ENCODE results near the gene THSD7A.

THSD7A gene

DNA sequence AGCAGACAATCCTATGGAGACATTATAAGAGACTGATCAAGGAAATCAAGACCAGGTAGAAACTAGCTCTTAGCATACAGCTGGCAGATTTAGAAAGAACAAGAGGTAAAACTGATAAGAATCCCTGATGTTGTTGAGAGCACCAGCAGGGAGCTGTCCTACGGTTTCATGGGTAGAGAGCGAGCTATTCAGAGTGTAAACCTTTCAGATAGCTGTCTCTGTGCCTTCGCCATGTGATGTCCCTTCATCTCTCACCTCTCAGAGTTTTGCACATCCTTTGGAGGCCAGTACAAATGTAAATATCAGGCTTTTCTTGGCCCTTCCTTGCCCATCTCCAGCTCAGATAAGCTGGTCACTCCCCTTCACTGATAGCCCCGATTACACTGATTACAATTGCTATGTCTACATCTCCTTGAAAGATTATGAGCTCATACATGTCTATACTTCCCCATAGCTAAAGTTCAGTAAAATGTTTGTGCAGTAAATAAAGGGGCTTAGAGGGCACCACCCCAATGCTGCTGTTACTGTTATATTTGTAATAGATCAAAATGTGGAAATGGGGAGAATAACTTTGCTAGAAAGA lies 21.9 kb downstream of the THSD7A start:
- DNase-seq (ENCODE audit: low read depth in 1 of 2, low spot score in 1 of 2), result no peak

DNA sequence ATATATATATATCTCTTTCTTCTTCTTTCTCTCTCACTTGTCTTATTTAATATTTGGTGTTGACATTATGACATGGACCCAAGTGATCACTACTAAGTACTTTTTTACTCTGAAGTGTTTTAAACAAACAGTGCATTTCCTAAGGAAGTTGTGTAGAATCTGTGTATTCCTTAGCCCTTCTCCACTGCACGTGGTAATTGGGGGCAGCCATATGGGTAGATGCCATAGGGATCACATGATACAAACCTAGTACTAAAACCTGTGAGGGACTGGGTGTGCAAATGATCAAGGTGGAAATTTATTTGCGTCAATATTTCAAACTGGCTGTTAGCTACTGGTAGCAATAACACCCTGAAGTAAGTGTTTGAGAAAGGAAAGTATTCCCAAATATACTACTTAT lies 25.0 kb downstream of the THSD7A start:
- no peak for DNase-seq (ENCODE audit: low read depth in 1 of 2, low spot score in 1 of 2)

DNA sequence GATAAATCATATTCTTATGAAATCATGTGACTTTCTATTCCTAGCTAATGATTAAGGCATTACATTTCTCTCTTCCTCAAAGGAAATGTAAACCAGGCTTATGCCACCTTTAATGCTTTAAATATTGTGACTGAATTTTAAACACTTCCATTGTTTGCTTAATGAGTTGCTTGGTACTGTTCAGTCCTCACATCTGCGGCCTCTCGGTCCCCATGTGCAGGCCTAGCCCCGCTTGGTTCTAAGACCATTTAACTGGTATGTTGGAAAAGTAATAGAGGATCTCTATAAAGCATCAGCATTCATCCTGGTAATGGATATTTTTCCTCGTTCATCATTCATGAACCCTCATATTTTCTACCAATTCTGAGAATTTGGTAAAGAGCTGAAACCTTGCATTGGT lies 27.4 kb downstream of the THSD7A start:
- DNase-seq (ENCODE audit: low read depth in 1 of 2, low spot score in 1 of 2), result no peak

DNA sequence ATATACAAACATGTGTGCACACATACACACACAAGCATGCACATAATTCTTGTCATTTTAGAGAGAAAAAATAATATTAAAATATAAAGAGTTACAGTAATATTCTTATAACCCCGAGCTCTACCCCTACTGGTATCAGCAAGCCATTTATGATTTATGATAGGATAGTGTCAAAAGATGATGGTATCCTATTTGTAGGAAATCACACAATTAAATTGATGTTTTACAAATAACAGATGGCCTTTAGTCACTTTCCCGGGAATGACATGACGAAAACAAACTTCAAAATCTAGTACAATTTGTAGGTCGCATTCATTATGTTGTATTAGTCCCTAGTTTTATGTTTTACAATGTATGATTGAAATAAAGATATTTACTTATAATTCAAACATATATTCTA lies 36.8 kb downstream of the THSD7A start:
- no peak for DNase-seq (ENCODE audit: low read depth in 1 of 2, low spot score in 1 of 2)

DNA sequence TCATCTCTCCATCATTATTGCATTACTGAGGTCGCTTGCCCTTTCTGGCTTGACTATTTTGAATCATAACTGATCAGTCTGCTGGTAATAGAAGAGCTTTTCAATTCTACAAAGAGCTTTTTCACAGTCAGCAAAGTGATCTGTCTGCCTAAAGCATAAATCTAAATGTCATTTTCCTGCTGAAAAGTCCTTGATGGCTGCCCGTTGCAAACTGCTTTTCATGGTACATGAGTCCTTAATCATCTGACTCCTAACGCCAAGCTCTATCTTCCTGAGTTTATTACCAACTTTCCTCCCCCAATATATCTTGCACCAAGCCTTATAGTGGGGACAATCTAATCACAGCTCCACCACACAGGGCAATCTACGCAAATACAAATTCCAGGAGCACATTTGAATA lies 39.8 kb downstream of the THSD7A start:
- DNase-seq (ENCODE audit: low read depth in 1 of 2, low spot score in 1 of 2), result no peak

DNA sequence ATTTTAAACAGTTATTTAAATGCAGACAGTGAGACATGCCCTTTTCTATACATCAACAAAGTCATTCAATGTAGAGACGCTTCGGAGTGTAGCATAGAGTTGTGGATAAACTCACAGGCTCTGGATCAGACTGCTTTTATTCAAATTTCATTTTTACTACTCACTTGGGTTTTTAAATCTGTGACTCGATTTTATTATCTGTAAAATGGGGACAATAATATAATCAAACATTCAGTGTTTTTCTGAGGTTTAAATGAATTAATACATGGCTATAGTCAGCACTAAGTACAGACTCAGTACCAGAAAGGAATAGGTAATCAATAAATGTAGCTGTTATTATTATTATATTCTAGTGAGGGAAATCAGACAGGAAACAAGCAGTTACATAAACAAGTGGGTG lies 43.4 kb downstream of the THSD7A start:
- no peak for DNase-seq (ENCODE audit: low read depth in 1 of 2, low spot score in 1 of 2)

DNA sequence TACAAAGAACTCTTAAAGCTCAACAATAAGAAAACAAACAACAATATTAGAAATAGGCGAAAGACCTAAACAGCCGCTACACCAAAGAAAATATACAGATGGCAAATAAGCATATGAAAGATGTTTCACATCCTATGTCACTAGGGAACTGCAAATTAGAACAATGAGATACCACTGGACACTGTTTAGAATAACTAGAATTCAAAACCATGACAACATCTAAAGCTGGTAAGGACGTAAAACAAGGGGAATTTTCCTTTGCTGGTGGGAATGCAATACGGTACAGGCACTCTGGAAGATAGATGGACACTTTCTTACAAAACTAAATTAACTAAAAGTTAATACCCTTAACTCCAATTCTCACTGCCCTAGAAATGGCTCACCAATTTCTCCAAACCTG lies 44.5 kb downstream of the THSD7A start:
- DNase-seq (ENCODE audit: low read depth in 1 of 2, low spot score in 1 of 2), result no peak

DNA sequence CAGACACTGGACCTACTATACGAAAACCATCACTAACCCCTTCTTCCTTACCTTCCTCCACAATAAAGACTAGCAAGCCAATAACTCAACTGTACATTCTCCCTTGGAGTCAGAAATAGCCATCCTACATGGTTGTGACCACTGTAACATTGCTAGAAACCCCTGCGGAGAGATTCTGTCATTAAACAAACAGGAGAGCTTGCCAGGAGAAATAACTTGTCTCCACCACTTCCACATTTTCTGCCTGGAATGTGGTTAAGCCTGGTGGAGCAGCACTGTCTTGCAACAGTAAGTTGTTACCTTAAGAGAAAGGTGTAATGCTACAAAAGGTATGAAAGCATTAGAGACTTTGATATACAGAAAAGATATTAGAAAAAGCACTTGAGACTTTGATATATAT lies 45.8 kb downstream of the THSD7A start:
- DNase-seq (ENCODE audit: low read depth in 1 of 2, low spot score in 1 of 2), result no peak

DNA sequence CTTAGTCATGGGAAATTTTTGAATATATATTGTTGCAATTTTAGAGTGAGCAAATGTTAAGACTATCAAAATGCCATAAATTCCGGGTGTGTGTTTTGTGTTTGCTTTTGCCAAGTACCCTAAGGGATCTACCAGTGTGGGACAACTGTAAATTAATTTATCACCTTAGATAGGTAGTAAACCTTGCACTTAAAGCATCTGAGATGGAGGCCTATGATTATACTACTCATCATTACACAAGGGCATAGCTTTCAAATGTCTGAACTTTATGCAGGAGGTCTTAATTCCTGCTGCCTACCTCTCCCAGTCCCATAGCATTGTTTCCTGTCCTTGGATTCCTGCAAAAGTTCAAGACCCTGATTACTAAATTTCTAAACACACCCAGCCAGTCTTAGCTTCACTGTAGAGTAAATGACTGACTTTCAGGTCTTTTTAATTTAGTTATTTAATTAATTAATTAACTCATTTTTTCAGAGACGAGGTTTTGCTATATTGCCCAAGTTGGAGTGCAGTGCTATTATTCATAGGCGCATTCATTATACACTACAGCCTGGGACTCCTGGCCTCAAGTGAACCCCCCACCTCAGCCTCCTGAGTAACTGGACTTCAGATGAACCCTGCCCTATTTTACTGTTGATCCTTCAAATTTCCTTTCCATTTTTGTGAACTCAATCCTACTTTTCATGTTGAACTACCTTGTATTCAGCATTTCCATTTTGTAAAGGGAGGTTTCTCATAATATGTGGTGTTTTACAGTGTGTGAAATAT lies 47.0 kb downstream of the THSD7A start:
- DNase-seq (ENCODE audit: low read depth in 1 of 2, low spot score in 1 of 2), result no peak

DNA sequence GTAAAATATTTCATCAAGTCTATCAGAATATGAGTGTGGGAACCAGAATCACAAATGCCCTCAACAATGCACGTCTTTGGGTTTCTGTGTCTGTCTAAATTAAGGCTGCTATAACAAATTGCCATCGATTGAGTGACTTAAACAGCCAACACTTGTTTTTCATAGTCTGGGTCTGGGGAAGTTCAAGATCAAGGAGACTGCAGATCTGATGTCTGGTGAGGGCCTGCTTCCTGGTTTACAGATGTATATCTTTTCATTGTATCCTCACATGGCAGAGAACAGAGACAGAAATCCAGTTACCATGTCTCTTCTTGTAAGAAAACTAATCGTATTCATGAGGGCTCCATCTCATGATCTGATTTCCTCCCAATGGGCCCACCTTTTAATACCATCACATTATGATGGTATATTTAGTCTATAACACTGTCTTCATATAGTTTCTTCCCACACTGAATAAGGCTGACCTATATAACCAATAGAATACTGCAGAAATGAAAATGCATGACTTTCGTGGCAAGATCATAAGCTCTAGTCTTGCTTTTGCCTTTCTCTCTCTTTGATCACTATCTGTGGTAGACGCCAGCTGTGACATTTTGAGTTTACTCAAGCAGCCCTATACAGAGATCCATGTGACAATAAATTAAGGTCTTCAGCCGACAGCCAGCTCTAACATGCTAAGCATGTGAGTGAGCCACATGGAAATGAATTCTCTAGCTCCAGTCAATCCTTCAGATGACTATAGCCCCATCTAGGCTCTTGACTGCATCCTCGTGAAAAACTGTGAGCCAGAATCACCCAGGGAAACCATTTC lies 51.9 kb downstream of the THSD7A start:
- DNase-seq (ENCODE audit: low read depth in 1 of 2, low spot score in 1 of 2), result no peak

DNA sequence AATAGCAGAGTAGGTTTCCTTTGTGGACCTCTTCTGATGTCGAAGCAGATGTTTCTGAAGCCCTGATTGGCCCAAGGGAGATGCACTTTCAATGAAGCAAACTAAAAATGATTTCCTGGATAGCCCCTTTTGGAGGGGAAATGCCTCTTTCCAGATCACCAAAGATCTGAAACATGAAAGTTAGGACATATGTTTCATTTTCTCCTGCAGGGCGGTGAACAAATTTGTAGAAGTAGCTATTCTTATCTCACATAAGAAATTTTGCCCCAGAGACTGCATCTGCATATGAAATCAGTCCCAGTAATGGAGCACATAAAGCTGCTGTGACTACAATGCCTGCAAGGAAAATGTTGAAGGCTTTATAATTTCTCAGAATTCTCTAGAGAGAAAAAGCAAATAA lies 56.0 kb downstream of the THSD7A start:
- DNase-seq (ENCODE audit: low read depth in 1 of 2, low spot score in 1 of 2), result no peak

DNA sequence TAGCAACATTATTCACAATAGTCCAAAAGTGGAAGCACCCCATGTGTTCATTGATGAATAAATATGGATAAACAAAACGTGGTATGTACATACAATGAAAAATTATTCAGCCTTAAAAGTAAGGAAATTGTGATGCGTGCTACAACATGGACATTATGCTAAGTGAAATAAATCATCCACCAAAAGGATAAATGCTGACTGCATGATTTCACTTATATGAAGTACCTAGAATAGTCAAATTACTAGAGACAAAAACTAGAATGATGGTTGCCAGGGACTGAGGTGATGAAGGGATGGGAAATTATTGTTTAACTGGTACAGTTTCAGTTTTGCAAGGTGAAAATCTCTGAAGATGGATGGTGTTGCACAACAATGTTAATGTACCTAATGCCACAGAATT lies 56.6 kb downstream of the THSD7A start:
- no peak for DNase-seq (ENCODE audit: low read depth in 1 of 2, low spot score in 1 of 2)

DNA sequence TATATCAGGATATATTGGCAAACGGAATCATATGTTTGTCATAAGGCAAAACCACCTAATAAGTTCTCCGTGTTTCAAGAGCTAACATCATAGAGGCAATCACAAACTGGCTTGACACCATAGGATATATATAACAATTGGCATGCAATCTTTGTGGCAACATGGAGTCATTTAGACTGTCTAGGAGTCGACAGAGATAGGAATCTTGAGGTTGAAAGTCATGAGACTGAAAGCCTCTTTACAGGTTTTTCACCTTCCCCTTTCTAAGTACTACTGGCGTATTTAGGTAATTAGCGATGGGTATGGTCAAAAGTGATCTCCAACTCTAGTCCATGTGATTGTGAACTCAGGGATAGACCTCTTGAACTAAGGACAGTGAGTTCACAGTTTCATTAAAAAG lies 63.7 kb downstream of the THSD7A start:
- DNase-seq (ENCODE audit: low read depth in 1 of 2, low spot score in 1 of 2), result no peak

DNA sequence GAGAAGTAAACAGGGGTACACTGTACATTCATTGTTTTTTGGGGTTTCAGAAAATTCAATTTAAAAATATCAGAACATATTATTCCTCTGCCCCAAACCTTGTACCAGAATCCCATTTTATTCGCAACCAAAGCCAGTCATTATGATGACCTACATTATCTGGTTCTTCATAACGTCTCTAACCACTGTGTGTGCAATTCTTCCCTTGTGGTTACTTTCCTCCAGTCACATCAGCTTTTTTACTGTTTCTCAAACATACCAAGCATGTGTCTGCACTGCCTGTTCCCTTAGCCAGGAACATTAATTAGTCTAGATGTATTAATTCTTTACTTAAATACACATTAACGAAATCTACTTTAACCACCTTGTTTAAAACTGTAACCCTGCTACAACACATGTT lies 64.8 kb downstream of the THSD7A start:
- DNase-seq (ENCODE audit: low read depth in 1 of 2, low spot score in 1 of 2), result no peak

DNA sequence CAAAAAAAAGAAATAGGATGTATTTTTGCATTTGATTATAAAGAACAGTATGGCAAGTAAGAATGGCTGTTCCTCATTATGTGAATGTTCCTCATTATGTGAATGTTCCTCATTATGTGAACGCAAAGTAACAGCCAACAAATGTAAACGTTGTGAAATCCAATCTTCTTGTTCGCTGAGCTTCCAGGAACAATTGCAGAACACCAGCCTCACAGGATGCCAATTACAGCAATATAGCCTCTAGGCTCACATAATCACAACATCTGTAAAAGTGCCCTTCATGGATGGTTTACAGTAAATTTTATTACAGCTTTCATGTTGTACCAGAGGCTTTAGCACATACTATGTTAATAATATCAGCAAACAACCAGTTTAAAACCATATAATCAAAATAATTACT lies 71.6 kb downstream of the THSD7A start:
- DNase-seq (ENCODE audit: low read depth in 1 of 2, low spot score in 1 of 2), result no peak

DNA sequence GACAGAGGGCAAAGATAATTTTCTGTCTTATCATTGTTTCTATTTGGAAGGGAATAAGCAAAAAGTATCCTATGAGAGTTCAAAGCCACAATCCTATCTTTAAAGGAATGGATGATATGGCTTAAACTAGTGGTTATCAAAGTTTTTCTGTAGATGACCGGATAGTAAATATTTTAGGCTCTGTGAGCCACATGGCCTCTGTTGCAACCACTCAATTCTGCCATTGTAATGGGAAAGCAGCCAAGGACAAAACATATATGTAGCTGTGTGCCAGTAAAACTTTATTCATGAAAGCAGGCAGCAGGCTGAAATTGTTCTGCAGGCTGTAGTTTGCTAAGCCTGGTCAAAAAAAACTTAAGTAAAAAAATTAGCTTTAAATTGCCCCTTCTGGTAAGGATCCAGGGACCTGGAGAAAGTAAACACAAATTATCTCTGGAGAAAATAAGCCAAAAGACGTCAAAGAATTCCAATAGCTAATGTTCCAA lies 73.3 kb downstream of the THSD7A start:
- DNase-seq (ENCODE audit: low read depth in 1 of 2, low spot score in 1 of 2), result no peak

DNA sequence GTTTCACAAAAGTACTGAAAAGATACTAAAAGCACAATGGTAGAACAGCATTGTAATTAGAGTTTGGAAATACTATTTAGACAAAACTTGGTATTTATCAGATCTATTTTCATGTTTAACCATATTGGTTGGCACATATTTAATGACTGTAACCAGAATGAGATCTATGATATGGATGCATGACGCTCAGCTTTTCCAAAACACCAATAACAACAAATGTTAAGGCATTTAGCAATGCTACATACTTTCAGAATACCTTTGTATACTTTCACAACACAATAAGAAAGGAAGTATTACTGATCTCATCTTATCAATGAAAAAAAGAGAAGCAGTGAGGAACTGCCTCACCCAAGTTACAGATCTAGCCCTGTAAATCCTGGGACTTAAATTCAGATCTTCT lies 74.8 kb downstream of the THSD7A start:
- DNase-seq (ENCODE audit: low read depth in 1 of 2, low spot score in 1 of 2), result no peak

DNA sequence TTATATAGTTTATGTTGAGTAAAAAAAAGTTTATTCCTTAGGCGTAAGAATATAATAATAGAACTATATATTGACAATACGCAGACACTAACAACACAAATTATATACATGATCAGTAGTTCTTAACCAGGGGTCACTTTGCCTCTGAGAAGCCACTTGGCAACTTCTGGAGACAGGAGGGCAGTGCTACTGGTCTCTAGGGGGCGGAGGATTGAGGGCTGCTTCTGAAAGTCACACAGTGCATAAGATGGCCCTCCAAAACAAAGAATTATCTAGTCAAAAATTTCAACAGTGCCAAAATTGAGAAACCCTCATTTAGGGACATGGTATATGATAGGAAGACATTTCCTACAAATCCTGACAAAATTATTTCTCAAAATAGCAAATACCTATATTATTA lies 77.1 kb downstream of the THSD7A start:
- DNase-seq (ENCODE audit: low read depth in 1 of 2, low spot score in 1 of 2), result no peak

DNA sequence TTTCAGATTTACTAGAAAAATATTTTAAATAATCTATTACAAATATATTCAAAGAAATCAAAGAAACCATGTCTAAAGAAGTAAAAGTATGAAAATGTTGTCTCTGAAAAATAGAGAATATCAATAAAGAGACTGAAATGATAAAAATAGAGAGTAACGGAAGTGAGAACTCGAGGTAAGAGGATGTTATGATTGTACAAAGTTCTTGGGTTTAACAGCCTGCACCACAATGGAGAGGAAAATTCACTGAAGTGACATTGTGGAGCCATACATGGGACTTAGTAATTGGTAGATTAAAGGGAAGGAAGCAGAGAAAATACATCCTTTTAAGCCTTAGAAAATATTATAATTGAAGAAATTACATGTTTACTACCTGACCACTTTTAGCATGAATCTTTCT lies 77.9 kb downstream of the THSD7A start:
- no peak for DNase-seq (ENCODE audit: low read depth in 1 of 2, low spot score in 1 of 2)

DNA sequence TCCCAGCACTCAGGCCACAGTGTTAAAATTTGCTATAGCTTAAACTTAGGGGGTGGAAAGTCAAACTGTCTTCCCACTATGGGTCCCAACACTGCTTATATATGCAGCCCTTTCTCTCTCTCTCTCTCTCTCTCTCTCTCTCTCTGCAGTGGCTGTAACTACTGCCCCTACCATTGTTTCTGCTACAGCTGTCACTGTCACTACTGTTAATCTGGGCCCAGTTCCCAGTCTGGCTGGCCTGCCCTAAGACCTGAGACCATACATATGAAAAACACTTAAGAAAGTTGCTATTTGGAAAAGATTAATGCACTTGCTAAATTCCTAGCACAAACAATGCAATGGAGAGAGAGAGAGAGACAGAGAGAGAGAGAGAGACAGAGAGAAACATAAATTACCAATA lies 78.6 kb downstream of the THSD7A start:
- DNase-seq (ENCODE audit: low read depth in 1 of 2, low spot score in 1 of 2), result no peak

DNA sequence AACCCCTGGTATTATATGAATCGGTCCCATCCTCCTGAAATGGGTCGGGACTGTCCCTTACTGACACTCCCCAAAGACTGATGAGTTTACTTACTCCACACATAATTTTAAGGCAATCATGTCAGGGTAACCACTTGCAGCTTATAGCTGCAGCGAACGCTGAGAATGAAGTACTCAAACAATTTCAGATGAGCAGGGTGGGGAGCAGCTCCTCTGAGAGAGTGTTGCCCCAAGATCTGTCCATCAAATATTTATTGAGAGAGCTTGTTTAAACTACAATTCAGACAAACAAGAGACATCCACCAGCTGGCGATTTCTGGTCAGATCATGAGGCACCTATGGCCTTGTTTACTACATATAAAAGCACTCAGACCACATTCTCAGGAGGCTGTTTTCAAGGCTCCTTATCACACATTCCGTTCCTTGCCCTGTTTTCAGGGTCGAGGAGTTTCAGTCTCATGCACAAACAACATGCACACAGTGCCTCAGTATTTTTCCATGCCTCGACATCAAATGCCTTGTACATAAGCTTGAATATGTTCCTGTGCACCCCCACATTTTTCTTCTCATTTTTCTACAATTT lies 80.1 kb downstream of the THSD7A start:
- no peak for DNase-seq (ENCODE audit: low read depth in 1 of 2, low spot score in 1 of 2)

DNA sequence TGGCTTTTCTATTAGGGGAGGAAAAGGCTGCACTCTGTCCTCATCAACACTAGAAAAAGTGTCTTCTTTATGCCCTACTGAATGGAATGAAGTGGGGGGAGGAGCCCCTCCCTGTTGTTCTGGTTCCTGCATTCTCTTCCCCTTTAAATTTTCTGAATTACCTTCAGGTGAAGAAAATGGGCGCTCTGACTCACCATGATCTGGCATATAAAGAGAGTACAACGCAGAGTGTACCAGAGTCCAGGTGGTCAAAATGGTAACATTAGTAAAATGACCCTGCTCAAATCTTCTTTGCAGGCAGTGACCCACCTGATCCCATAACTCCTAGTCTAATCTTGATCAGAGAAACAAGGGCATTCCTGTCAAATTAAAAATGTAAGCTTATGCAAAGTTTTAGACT lies 80.7 kb downstream of the THSD7A start:
- DNase-seq (ENCODE audit: low read depth in 1 of 2, low spot score in 1 of 2), result no peak

Data from stimulated activated CD4-positive, alpha-beta T cell treated with anti-CD3 and anti-CD28 coated beads, Interleukin-15, amount 100 ng/mL, for 1 hour (primary cell).